Neural crest cell (in vitro differentiated cells): Measurements from ENCODE around the gene RALGAPA2. TPM values are rescaled to one million over a fixed set of nuclear protein-coding genes. Genes with fewer than 3 reads are reported as not detected.

ENCODE experiments used
- DNase-seq: peaks from one replicate; pipeline ENCODE4 v3.0.0; 2021; ENCODE audit warnings: low read depth, mixed read lengths, low spot score
- H3K27ac Mint-ChIP-seq: one replicate; pipeline ENCODE4 v1.8.0; 2021; ENCODE audit warnings: mild to moderate bottlenecking, mixed read lengths; ENCODE audit not compliant: unreplicated experiment
- H3K27me3 Mint-ChIP-seq: 2 replicates; pipeline ENCODE4 v1.8.0; 2021; ENCODE audit warnings: low read depth, mild to moderate bottlenecking, mixed read lengths
- H3K36me3 Mint-ChIP-seq: 2 replicates; pipeline ENCODE4 v1.8.0; 2021; ENCODE audit warnings: low read depth, mild to moderate bottlenecking, mixed read lengths
- H3K4me1 Mint-ChIP-seq: 2 replicates; pipeline ENCODE4 v1.8.0; 2021; ENCODE audit warnings: mixed read lengths
- H3K4me3 Mint-ChIP-seq: one replicate; pipeline ENCODE4 v1.8.0; 2021; ENCODE audit warnings: mild to moderate bottlenecking, mixed read lengths
- H3K9me3 Mint-ChIP-seq: 2 replicates; pipeline ENCODE4 v1.8.0; 2021; ENCODE audit warnings: mixed read lengths
- CTCF ChIP-seq: fragments of 200-600 bp; sonication (generic); conservative IDR thresholded peaks from 2 replicates; pipeline ENCODE4 v1.5.0; 2021; ENCODE audit warnings: antibody characterized with exemption, mild to moderate bottlenecking
- total RNA-seq: library from RNA; stranded (reverse); gene quantifications from 2 replicates; pipeline ENCODE4 v1.2.1, GENCODE V29; 2021

Gene RALGAPA2
- total RNA-seq, 1 donor from 2014 or later = 29.3 TPM

- Mint-ChIP-seq H3K4me3 (no peak overlapping the region), H3K9me3 (no peaks in the 10 kb centered on the region), H3K27ac (no peak overlapping the region), H3K36me3 (peaks cover 7% of the 10 kb centered on the region), H3K27me3 (peaks cover 70% of the 10 kb centered on the region), H3K4me1 (peaks cover 45% of the 10 kb centered on the region)
- no peak for DNase-seq
- no peak for TF ChIP-seq CTCF
Measured at GRCh38 chr20:20415321-20415720, 297.1 kb downstream of the RALGAPA2 start.

- Mint-ChIP-seq H3K27ac (no peak overlapping the region), H3K4me3 (no peak overlapping the region), H3K4me1 (peaks cover 50% of the 10 kb centered on the region)
Measured at GRCh38 chr20:20414640-20415220, 297.7 kb downstream of the RALGAPA2 start.

GRCh38 chr20:20413810-20414281, 298.6 kb downstream of the RALGAPA2 start:
- no peaks in the 10 kb centered on the region for H3K9me3 Mint-ChIP-seq
- TF ChIP-seq CTCF = no peak
- no peak for DNase-seq
- no peak overlapping the region for H3K27ac Mint-ChIP-seq
- peaks cover 7% of the 10 kb centered on the region for H3K36me3 Mint-ChIP-seq
- peaks cover 52% of the 10 kb centered on the region for H3K4me1 Mint-ChIP-seq
- H3K27me3 Mint-ChIP-seq = peaks cover 66% of the 10 kb centered on the region
- H3K4me3 Mint-ChIP-seq = no peak overlapping the region

More at GRCh38 chr20:20414640-20415220, 297.7 kb downstream of the RALGAPA2 start:
- Mint-ChIP-seq H3K9me3 (no peaks in the 10 kb centered on the region), H3K27me3 (peaks cover 67% of the 10 kb centered on the region), H3K36me3 (peaks cover 7% of the 10 kb centered on the region)
- no peak for DNase-seq
- no peak for TF ChIP-seq CTCF

- no peaks in the 10 kb centered on the region for H3K36me3 Mint-ChIP-seq
- TF ChIP-seq CTCF = no peak
- H3K4me3 Mint-ChIP-seq = no peak overlapping the region
- DNase-seq = no peak
- peaks cover 52% of the 10 kb centered on the region for H3K4me1 Mint-ChIP-seq
- peaks cover 72% of the 10 kb centered on the region for H3K27me3 Mint-ChIP-seq
- H3K27ac Mint-ChIP-seq = no peak overlapping the region
- H3K9me3 Mint-ChIP-seq = no peaks in the 10 kb centered on the region
Measured at GRCh38 chr20:20412750-20413149, 299.7 kb downstream of the RALGAPA2 start.

GRCh38 chr20:20411836-20412235, 300.6 kb downstream of the RALGAPA2 start:
- Mint-ChIP-seq H3K4me3 (no peak overlapping the region), H3K27ac (no peak overlapping the region), H3K27me3 (peaks cover 70% of the 10 kb centered on the region), H3K4me1 (peaks cover 52% of the 10 kb centered on the region), H3K9me3 (no peaks in the 10 kb centered on the region), H3K36me3 (no peaks in the 10 kb centered on the region)
- no peak for DNase-seq
- no peak for TF ChIP-seq CTCF
